Kidney epithelial cell (primary cell): Measurements from ENCODE around the gene WDHD1. TPM values are rescaled to one million over a fixed set of nuclear protein-coding genes. Genes with fewer than 3 reads are reported as not detected.

ENCODE experiments used
- DNase-seq: peaks from one replicate; pipeline ENCODE4 v3.0.0-alpha.2; 2010; ENCODE audit warnings: low read depth
- H3K27me3 ChIP-seq: 2 replicates; pipeline ENCODE4 v1.6.0; 2011; ENCODE audit warnings: low read length; ENCODE audit not compliant: control insufficient read depth, insufficient read depth
- H3K36me3 ChIP-seq: 2 replicates; pipeline ENCODE4 v1.5.1; 2011; ENCODE audit warnings: low read length; ENCODE audit not compliant: control insufficient read depth, insufficient read depth
- H3K4me3 ChIP-seq: 2 replicates; pipeline ENCODE4 v1.5.1; 2011; ENCODE audit warnings: low read depth, mild to moderate bottlenecking, control low read depth, low read length
- CTCF ChIP-seq: IDR thresholded peaks from 2 replicates; pipeline ENCODE4 v1.5.1; 2011; ENCODE audit warnings: mild to moderate bottlenecking, moderate library complexity, low read length, control low read depth, inconsistent platforms; ENCODE audit not compliant: insufficient read depth, poor library complexity, severe bottlenecking
- total RNA-seq: library from RNA; depleted of rRNA; stranded (reverse); fragments of >200 nt; gene quantifications from 2 replicates; pipeline ENCODE4 v1.2.3, GENCODE V29; 2015

WDHD1 gene
- total RNA-seq, 1 donor from 2014 or later: 8.0 TPM

DNA sequence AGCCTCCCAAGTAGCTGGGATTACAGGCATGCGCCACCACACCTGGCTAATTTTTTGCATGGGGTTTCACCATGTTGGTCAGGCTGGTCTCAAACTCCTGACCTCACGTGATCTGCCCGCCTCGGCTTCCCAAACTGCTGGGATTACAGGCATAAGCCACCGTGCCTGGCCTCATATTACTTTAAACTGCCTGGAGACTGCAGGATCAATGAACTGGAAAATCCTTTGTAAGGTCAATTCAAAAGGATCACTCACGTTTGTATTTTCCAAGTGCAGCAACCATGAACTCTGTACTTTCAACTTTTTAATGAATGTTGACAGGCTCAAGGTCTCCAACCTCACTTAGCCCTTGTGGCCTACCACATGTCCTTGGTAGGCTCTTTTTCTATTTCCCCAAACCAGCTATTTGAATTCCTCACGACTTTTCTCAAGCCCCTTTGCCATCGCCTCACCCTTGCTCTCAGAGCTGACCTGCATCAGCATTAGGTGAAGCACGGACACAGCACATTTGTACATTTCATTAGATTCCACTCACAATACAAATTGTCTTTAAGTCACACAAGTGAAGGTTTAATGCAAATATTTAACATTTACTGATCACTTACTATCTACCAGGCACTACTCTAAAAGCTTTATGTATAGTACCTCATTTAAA lies 82.0 kb downstream of the WDHD1 start:
- no peak for DNase-seq
- TF ChIP-seq CTCF: no peak
- Histone ChIP-seq H3K36me3 (no peaks in the 10 kb centered on the region), H3K4me3 (no peak overlapping the region), H3K27me3 (no peaks in the 10 kb centered on the region)

GRCh38 chr14:54942913-54943312 lies 84.0 kb downstream of the WDHD1 start:
- DNase-seq: no peak
- TF ChIP-seq CTCF: no peak
- Histone ChIP-seq H3K4me3 (no peak overlapping the region), H3K27me3 (no peaks in the 10 kb centered on the region), H3K36me3 (no peaks in the 10 kb centered on the region)

DNA sequence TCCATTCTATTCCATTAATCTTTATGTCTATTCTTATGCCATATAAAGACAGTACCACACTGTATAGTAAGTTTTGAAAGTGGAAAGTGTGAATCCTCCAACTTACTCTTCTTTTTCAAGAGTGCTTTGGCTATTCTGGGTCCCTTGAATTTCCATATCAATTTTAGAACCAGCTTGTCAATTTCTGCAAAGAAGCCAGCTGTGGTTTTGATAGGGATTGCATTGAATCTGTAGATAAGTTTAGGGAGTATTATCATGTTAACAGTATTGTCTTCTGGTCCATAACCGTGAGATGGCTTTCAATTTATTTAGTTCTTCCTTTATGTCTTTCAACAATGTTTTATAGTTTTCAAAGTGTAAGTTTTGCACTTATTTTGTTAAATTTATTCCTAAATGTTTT lies 90.1 kb downstream of the WDHD1 start:
- Histone ChIP-seq H3K36me3 (no peaks in the 10 kb centered on the region), H3K4me3 (no peak overlapping the region), H3K27me3 (no peaks in the 10 kb centered on the region)
- no peak for DNase-seq
- TF ChIP-seq CTCF: no peak

GRCh38 chr14:54935958-54936357 lies 90.9 kb downstream of the WDHD1 start:
- Histone ChIP-seq H3K27me3 (no peaks in the 10 kb centered on the region), H3K36me3 (no peaks in the 10 kb centered on the region), H3K4me3 (no peak overlapping the region)
- no peak for TF ChIP-seq CTCF
- DNase-seq: no peak

GRCh38 chr14:54935100-54935499 lies 91.8 kb downstream of the WDHD1 start:
- no peak for TF ChIP-seq CTCF
- no peaks in the 10 kb centered on the region for H3K36me3 ChIP-seq

DNA sequence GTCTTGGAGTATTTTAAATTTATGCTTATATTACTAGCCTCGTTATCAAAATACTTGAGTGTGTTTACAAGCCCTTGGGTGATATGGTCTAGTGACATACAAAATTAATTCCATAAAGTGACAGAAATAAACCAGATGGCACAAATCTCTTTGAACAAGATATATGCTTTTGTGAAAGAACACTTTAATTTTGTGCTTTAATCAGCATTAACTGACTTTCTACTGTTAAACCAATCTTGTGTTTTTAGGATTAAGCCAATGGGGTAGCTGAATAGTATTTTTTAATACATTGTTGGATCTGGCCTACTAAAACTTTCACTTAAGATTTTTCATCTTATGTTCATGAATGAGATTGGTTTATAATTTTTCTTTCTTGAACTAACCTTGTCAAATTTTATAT lies 93.9 kb downstream of the WDHD1 start:
- no peak for DNase-seq
- no peaks in the 10 kb centered on the region for H3K36me3 ChIP-seq
- H3K27me3 ChIP-seq: no peaks in the 10 kb centered on the region
- no peak for TF ChIP-seq CTCF
- H3K4me3 ChIP-seq: no peak overlapping the region

More at GRCh38 chr14:54935100-54935499, 91.8 kb downstream of the WDHD1 start:
- no peak for DNase-seq
- Histone ChIP-seq H3K4me3 (no peak overlapping the region), H3K27me3 (no peaks in the 10 kb centered on the region)
